HEK293T (cell line): ENCODE results near the gene TIMM23B.
"Not testable (repeated sequence)": the region's sequence is repeated elsewhere in the genome, so short reads cannot be mapped to it uniquely, and the experiment has no call there.

ENCODE experiments used
- ARNT ChIP-seq: fragments of 450-650 bp; IDR thresholded peaks from 2 replicates; pipeline ENCODE4 v1.6.1; 2017; ENCODE audit warnings: mild to moderate bottlenecking
- BHLHE40 ChIP-seq: fragments of 450-650 bp; IDR thresholded peaks from 2 replicates; pipeline ENCODE4 v1.6.1; 2016; ENCODE audit warnings: mild to moderate bottlenecking, moderate library complexity, borderline replicate concordance
- CTBP1 ChIP-seq: fragments of 450-650 bp; IDR thresholded peaks from 2 replicates; pipeline ENCODE4 v1.6.1; 2016; ENCODE audit warnings: borderline replicate concordance
- ELF4 ChIP-seq: fragments of 450-650 bp; IDR thresholded peaks from 2 replicates; pipeline ENCODE4 v1.6.1; 2017; ENCODE audit warnings: antibody characterized with exemption
- FOXA1 ChIP-seq: fragments of 450-650 bp; IDR thresholded peaks from 2 replicates; pipeline ENCODE4 v1.6.1; 2016; ENCODE audit warnings: mild to moderate bottlenecking
- FOXM1 ChIP-seq: fragments of 450-650 bp; IDR thresholded peaks from 2 replicates; pipeline ENCODE4 v1.6.1; 2017; ENCODE audit warnings: mild to moderate bottlenecking, borderline replicate concordance
- SP1 ChIP-seq: fragments of 450-650 bp; IDR thresholded peaks from 2 replicates; pipeline ENCODE4 v1.6.1; 2017
- TARDBP ChIP-seq: fragments of 450-650 bp; IDR thresholded peaks from 2 replicates; pipeline ENCODE4 v1.6.1; 2016
- ZNF384 ChIP-seq: fragments of 450-650 bp; IDR thresholded peaks from 2 replicates; pipeline ENCODE4 v1.6.1; 2016

GRCh38 chr10:49916451-49916850 lies 25.4 kb upstream of the TIMM23B start:
- not testable (repeated sequence) for TF ChIP-seq ELF4, BHLHE40, SP1, CTBP1, FOXM1, ARNT, TARDBP, FOXA1, ZNF384
